GM18508 (cell line): ENCODE measurements around the gene BRAT1.

Source experiments
- ATAC-seq: cut with Tn5 transposase; IDR thresholded peaks from one replicate; pipeline ENCODE4 v1.9.1; 2021; ENCODE audit warnings: moderate number of reproducible peaks; ENCODE audit not compliant: insufficient read depth, unreplicated experiment

BRAT1 gene

GRCh38 chr7:2503056-2503941 is 52.0 kb downstream of the BRAT1 start:
- no peak for ATAC-seq

- ATAC-seq: no peak
Measured at GRCh38 chr7:2502647-2502966, 52.7 kb downstream of the BRAT1 start.

- ATAC-seq: no peak
Measured at GRCh38 chr7:2501947-2502646, 53.2 kb downstream of the BRAT1 start.

GRCh38 chr7:2500701-2501100 is 54.6 kb downstream of the BRAT1 start:
- ATAC-seq: no peak

GRCh38 chr7:2499719-2500430 is 55.4 kb downstream of the BRAT1 start:
- ATAC-seq: no peak

GRCh38 chr7:2499181-2499580 is 56.1 kb downstream of the BRAT1 start:
- no peak for ATAC-seq

- no peak for ATAC-seq
Measured at GRCh38 chr7:2498708-2499107, 56.6 kb downstream of the BRAT1 start.

GRCh38 chr7:2497500-2498336 is 57.6 kb downstream of the BRAT1 start:
- no peak for ATAC-seq

- no peak for ATAC-seq
Measured at GRCh38 chr7:2497065-2497464, 58.3 kb downstream of the BRAT1 start.

- no peak for ATAC-seq
Measured at GRCh38 chr7:2496375-2496774, 58.9 kb downstream of the BRAT1 start.

- ATAC-seq: no peak
Measured at GRCh38 chr7:2495418-2496299, 59.7 kb downstream of the BRAT1 start.

- no peak for ATAC-seq
Measured at GRCh38 chr7:2494191-2495130, 60.9 kb downstream of the BRAT1 start.

GRCh38 chr7:2493205-2494164 is 61.8 kb downstream of the BRAT1 start:
- ATAC-seq: no peak

- no peak for ATAC-seq
Measured at GRCh38 chr7:2492038-2492437, 63.3 kb downstream of the BRAT1 start.

- no peak for ATAC-seq
Measured at GRCh38 chr7:2490181-2490651, 65.1 kb downstream of the BRAT1 start.

GRCh38 chr7:2488681-2489080 is 66.6 kb downstream of the BRAT1 start:
- no peak for ATAC-seq

- ATAC-seq: no peak
Measured at GRCh38 chr7:2488272-2488645, 67.1 kb downstream of the BRAT1 start.
